Sigmoid colon (tissue), 4 donors: ENCODE measurements around the gene RPS27L.

Experiments
- CTCF ChIP-seq, 4 experiments: fragments of 450-650 bp in 3 of 4; fragments of 200-600 bp in 1 of 4; IDR thresholded peaks; one replicate each; pipeline ENCODE4 v1.5.1; 2016 to 2019; ENCODE audit warnings: antibody characterized with exemption in 4 of 4, mild to moderate bottlenecking in 3 of 4, moderate library complexity in 2 of 4
- EP300 ChIP-seq, 4 donors: sonication (generic); formaldehyde crosslinking; IDR thresholded peaks; one replicate each; pipeline ENCODE4 v1.6.1; 2017; ENCODE audit warnings: antibody characterized with exemption in 4 of 4
- POLR2A ChIP-seq, 2 donors: fragments of 450-650 bp; IDR thresholded peaks; one replicate each; pipeline ENCODE4 v1.6.1; 2016; ENCODE audit warnings: antibody characterized with exemption in 2 of 2, mild to moderate bottlenecking in 2 of 2, moderate library complexity in 2 of 2
- POLR2AphosphoS5 ChIP-seq, 4 donors: sonication (generic); formaldehyde crosslinking; IDR thresholded peaks; one replicate each; pipeline ENCODE4 v1.6.1; 2017; ENCODE audit warnings: antibody characterized with exemption in 4 of 4

- TF ChIP-seq CTCF (IDR thresholded peaks at IDR 0.05): no peak
- no peak for TF ChIP-seq POLR2AphosphoS5 (IDR thresholded peaks at IDR 0.05)
- TF ChIP-seq POLR2A (IDR thresholded peaks at IDR 0.05): no peak
- TF ChIP-seq EP300 (IDR thresholded peaks at IDR 0.05): no peak
These were observed 43.4 kb upstream of the RPS27L start for GRCh38 chr15:63200464-63201249.
